T-cell (primary cell): Measurements from ENCODE around the gene TMEM35B. TPM values are rescaled to one million over a fixed set of nuclear protein-coding genes. Genes with fewer than 3 reads are reported as not detected.
"Not testable (repeated sequence)": the region's sequence is repeated elsewhere in the genome, so short reads cannot be mapped to it uniquely, and the experiment has no call there.

Experiments used
- ATAC-seq, 4 experiments: fragments of 200-7000 bp in 3 of 4; fragments of 150-1000 bp in 1 of 4; cut with Tn5 transposase; replicated peaks in 1 of 4; 1 replicate in 3 of 4; 2 replicates in 1 of 4; pipeline ENCODE4 v1.10.0; 2021; ENCODE audit warnings: moderate library complexity in 3 of 4, mild to moderate bottlenecking in 2 of 4, moderate number of reproducible peaks in 1 of 4
- CTCF ChIA-PET, 2 donors: fragments of 300-600 bp; sonication (Branson Sonifier 250); formaldehyde crosslinking; loops; one replicate each; lab custom pipeline; 2022; ENCODE audit warnings: antibody characterized with exemption in 2 of 2; lab: Charles Lee
- POLR2A ChIA-PET, 2 donors: fragments of 300-600 bp; sonication (Branson Sonifier 250); formaldehyde crosslinking; loops; one replicate each; lab custom pipeline; 2022; ENCODE audit warnings: antibody characterized with exemption in 2 of 2; lab: Charles Lee
- DNase-seq, 35 experiments: peaks; one replicate each; pipeline versions ENCODE4 v3.0.0 to v3.0.0-alpha.2; 2013 to 2023
- H3K27ac ChIP-seq: one replicate; pipeline ENCODE4 v1.5.1; 2013; ENCODE audit warnings: low read length
- H3K27me3 ChIP-seq, 2 experiments: replicated peaks in 1 of 2; 1 replicate in 1 of 2; 2 replicates in 1 of 2; pipeline versions ENCODE4 v1.6.1 to v1.7.0; 2013; ENCODE audit warnings: low read length in 1 of 2, mixed read lengths in 1 of 2; ENCODE audit not compliant: control insufficient read depth in 2 of 2, insufficient read depth in 2 of 2; ENCODE audit errors: extremely low read depth in 1 of 2
- H3K36me3 ChIP-seq, 2 donors: 1 replicate in 1 of 2; 2 replicates in 1 of 2; pipeline versions ENCODE4 v1.6.1 to v1.7.0; 2013; ENCODE audit warnings: low read length in 1 of 2; ENCODE audit not compliant: control insufficient read depth in 2 of 2, insufficient read depth in 1 of 2; ENCODE audit errors: extremely low read depth in 1 of 2
- H3K4me1 ChIP-seq, 2 experiments: 1 replicate in 1 of 2; 2 replicates in 1 of 2; pipeline versions ENCODE4 v1.6.1 to v1.7.0; 2013; ENCODE audit warnings: low read length in 2 of 2, mixed read lengths in 1 of 2; ENCODE audit not compliant: insufficient read depth in 2 of 2, control insufficient read depth in 1 of 2; ENCODE audit errors: extremely low read depth in 1 of 2
- H3K4me3 ChIP-seq, 2 donors: 1 replicate in 1 of 2; 2 replicates in 1 of 2; pipeline versions ENCODE4 v1.5.1 to v1.7.0; 2013; ENCODE audit warnings: mild to moderate bottlenecking in 2 of 2, low read length in 1 of 2, moderate library complexity in 1 of 2; ENCODE audit not compliant: control insufficient read depth in 1 of 2; ENCODE audit errors: extremely low read depth in 1 of 2
- H3K9me3 ChIP-seq: 2 replicates; pipeline ENCODE4 v1.7.0; 2013
- H3K27ac Mint-ChIP-seq, 2 donors: one replicate each; pipeline ENCODE4 v1.8.0; 2020 to 2021; ENCODE audit warnings: mild to moderate bottlenecking in 2 of 2, mixed read lengths in 2 of 2
- H3K27me3 Mint-ChIP-seq, 2 donors: one replicate each; pipeline ENCODE4 v1.8.0; 2021 to 2022; ENCODE audit warnings: mixed read lengths in 2 of 2
- H3K36me3 Mint-ChIP-seq: one replicate; pipeline ENCODE4 v1.8.0; 2021; ENCODE audit warnings: mixed read lengths
- H3K4me1 Mint-ChIP-seq, 3 donors: one replicate each; pipeline ENCODE4 v1.8.0; 2020 to 2022; ENCODE audit warnings: mixed read lengths in 3 of 3, mild to moderate bottlenecking in 1 of 3
- H3K4me3 Mint-ChIP-seq, 3 donors: one replicate each; pipeline ENCODE4 v1.8.0; 2020 to 2022; ENCODE audit warnings: mild to moderate bottlenecking in 3 of 3, mixed read lengths in 3 of 3, moderate library complexity in 3 of 3
- H3K9me3 Mint-ChIP-seq, 3 donors: one replicate each; pipeline ENCODE4 v1.8.0; 2020 to 2022; ENCODE audit warnings: mixed read lengths in 3 of 3
- WGBS: methylation state at CpG from one replicate; pipeline ENCODE4 v1.1.5; 2013; ENCODE audit warnings: missing lambda C conversion rate; ENCODE audit not compliant: insufficient coverage; 5-methylcytosine and 5-hydroxymethylcytosine counted together
- total RNA-seq, 35 experiments: library from RNA in 6 of 35; stranded (reverse) in 6 of 35; fragments of 120-200 nt in 1 of 35; gene quantifications; one replicate each; pipeline versions ENCODE4 v1.2.1 to v1.2.4 and lab custom pipeline; 2013 to 2026

The TMEM35B gene
- total RNA-seq, 5 donors from 2014 or later (not counting 1 experiment from before 2014, with no cell fraction given), result 12.4 to 51.6 (median 41.8) TPM

- peaks cover 21 to 36% of the 10 kb centered on the region in 2 donors for H3K27me3 Mint-ChIP-seq
- H3K4me1 Mint-ChIP-seq, H3K36me3 ChIP-seq, H3K9me3 ChIP-seq, H3K36me3 Mint-ChIP-seq, H3K4me3 ChIP-seq, H3K4me3 Mint-ChIP-seq, DNase-seq, H3K9me3 Mint-ChIP-seq, H3K27ac ChIP-seq, POLR2A ChIA-PET, CTCF ChIA-PET, ATAC-seq, H3K4me1 ChIP-seq, H3K27ac Mint-ChIP-seq: not testable (repeated sequence)
- WGBS, result 100% methylated on average over 1 of the region's 2 CpGs
- peaks cover 6 to 24% of the 10 kb centered on the region in 2 experiments for H3K27me3 ChIP-seq
Observed at GRCh38 chr1:34941798-34942197, 43.3 kb downstream of the TMEM35B start.

Other genes starting within 250 kb of the TMEM35B start
- not detected for gene GJB5, start 230.3 kb downstream of the TMEM35B start, total RNA-seq
- not detected for gene GJB4, start 225.6 kb downstream of the TMEM35B start, total RNA-seq
- not detected for gene GJB3, start 204.1 kb downstream of the TMEM35B start, total RNA-seq
- gene GJA4, start 192.3 kb downstream of the TMEM35B start, total RNA-seq, result not detected
- 10 to 100 TPM; 29.8 to 46.7 (median 37.1) TPM for gene SMIM12, start 125.6 kb downstream of the TMEM35B start, total RNA-seq
- 1 to 10 TPM in 1 of 5 donors, under 1 TPM in 4; 0.78 to 1.6 (median 0.99) TPM for gene DLGAP3, start 55.7 kb downstream of the TMEM35B start, total RNA-seq
- 10 to 100 TPM; 28.9 to 36.1 (median 33.9) TPM for gene ZMYM6, start 46.6 kb upstream of the TMEM35B start, total RNA-seq
- gene ZMYM1, start 94.0 kb upstream of the TMEM35B start, total RNA-seq, result 10 to 100 TPM; 13.7 to 26.5 (median 17.6) TPM
- 100 to 1,000 TPM; 287 to 589 (median 319) TPM for gene SFPQ, start 207.8 kb upstream of the TMEM35B start, total RNA-seq